ENCODE data around the gene CHAD.

DNA sequence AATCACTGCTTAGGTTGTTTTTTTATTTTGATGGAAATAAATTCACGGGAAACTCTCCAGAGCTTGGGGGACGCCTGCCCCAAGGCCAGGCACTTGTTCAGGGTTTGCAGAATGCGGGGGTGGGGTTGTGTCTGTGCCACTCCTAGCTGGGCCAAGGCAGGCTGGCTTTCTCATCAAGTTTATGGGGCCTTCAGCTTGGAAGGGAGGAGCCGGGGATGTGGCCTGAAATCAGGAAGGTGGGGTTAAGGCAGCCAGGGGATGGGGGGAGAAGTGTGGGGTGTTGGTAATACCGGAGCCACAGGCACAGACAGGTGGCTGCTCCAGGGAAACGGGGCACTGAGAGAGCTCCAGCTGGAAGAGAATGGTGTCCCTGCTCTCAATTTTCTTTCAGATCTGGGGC lies 1.7 kb upstream of the CHAD start:
- TF ChIP-seq, protein P1, sequence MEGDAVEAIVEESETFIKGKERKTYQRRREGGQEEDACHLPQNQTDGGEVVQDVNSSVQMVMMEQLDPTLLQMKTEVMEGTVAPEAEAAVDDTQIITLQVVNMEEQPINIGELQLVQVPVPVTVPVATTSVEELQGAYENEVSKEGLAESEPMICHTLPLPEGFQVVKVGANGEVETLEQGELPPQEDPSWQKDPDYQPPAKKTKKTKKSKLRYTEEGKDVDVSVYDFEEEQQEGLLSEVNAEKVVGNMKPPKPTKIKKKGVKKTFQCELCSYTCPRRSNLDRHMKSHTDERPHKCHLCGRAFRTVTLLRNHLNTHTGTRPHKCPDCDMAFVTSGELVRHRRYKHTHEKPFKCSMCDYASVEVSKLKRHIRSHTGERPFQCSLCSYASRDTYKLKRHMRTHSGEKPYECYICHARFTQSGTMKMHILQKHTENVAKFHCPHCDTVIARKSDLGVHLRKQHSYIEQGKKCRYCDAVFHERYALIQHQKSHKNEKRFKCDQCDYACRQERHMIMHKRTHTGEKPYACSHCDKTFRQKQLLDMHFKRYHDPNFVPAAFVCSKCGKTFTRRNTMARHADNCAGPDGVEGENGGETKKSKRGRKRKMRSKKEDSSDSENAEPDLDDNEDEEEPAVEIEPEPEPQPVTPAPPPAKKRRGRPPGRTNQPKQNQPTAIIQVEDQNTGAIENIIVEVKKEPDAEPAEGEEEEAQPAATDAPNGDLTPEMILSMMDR (IDR thresholded peaks at IDR 0.05): no peak
- TF ChIP-seq POLR2A (IDR thresholded peaks at IDR 0.05) (peak; percentile 33), POLR2AphosphoS5 (IDR thresholded peaks at IDR 0.05) (peak; percentile 66)

Measured in prostate gland (tissue), 2 donors.